ENCODE results near the gene FBLN5.

DNA sequence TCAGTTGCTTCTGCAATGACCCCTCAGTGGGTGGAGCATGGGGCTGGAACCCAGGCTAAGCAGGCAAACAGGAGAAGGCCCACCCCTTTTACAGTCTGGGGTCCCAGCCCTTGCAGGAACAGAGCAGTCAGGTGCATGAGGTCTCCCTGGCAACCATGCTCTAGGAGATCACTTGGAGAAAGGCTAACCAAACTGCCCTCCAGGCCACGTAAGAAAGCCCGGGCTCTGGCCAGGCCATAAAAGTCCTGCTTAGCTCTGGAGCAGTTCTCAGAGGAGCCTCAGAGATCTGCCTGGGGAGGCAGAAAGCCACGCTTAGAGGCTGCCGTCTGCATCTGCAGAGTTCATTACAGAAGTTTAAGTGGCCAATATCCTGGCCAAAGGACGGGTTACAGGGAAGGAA is 65.1 kb downstream of the FBLN5 start:
- TF ChIP-seq POLR2A (IDR thresholded peaks at IDR 0.05): no peak
- no peak for TF ChIP-seq POLR2AphosphoS5 (IDR thresholded peaks at IDR 0.05)
